KG1 (cell line): Measurements from ENCODE around the gene NCAPD3.
A peak's percentile ranks its signal among the peaks of the same experiment; 100 is the strongest.

ENCODE experiments used
- DNase-seq: peaks from one replicate; lab custom pipeline; 2025; lab: John Stamatoyannopoulos, UW

The NCAPD3 gene

GRCh38 chr11:134158023-134158422, 65.7 kb downstream of the NCAPD3 start:
- DNase-seq = no peak

GRCh38 chr11:134157451-134157850, 66.3 kb downstream of the NCAPD3 start:
- no peak for DNase-seq

GRCh38 chr11:134155946-134156865, 67.6 kb downstream of the NCAPD3 start:
- DNase-seq = no peak

- no peak for DNase-seq
Observed at GRCh38 chr11:134155456-134155855, 68.3 kb downstream of the NCAPD3 start.

GRCh38 chr11:134154441-134154840, 69.3 kb downstream of the NCAPD3 start:
- DNase-seq = no peak

GRCh38 chr11:134153147-134153905, 70.4 kb downstream of the NCAPD3 start:
- DNase-seq = no peak

GRCh38 chr11:134152696-134153095, 71.1 kb downstream of the NCAPD3 start:
- DNase-seq = no peak

- no peak for DNase-seq
Observed at GRCh38 chr11:134151083-134151747, 72.6 kb downstream of the NCAPD3 start.

GRCh38 chr11:134150195-134150903, 73.4 kb downstream of the NCAPD3 start:
- DNase-seq = no peak

GRCh38 chr11:134149371-134149770, 74.4 kb downstream of the NCAPD3 start:
- DNase-seq = no peak

- DNase-seq = no peak
Observed at GRCh38 chr11:134146598-134146997, 77.2 kb downstream of the NCAPD3 start.

- DNase-seq = no peak
Observed at GRCh38 chr11:134145715-134146114, 78.1 kb downstream of the NCAPD3 start.

GRCh38 chr11:134144744-134145143, 79.0 kb downstream of the NCAPD3 start:
- no peak for DNase-seq

GRCh38 chr11:134143801-134144200, 80.0 kb downstream of the NCAPD3 start:
- no peak for DNase-seq

- no peak for DNase-seq
Observed at GRCh38 chr11:134142536-134142935, 81.2 kb downstream of the NCAPD3 start.

GRCh38 chr11:134140961-134141490, 82.7 kb downstream of the NCAPD3 start:
- DNase-seq = no peak

- DNase-seq = peak; percentile 63
Observed at GRCh38 chr11:134139873-134140331, 83.9 kb downstream of the NCAPD3 start.

- no peak for DNase-seq
Observed at GRCh38 chr11:134139303-134139872, 84.4 kb downstream of the NCAPD3 start.

GRCh38 chr11:134138376-134138775, 85.4 kb downstream of the NCAPD3 start:
- DNase-seq = no peak

- no peak for DNase-seq
Observed at GRCh38 chr11:134134167-134134566, 89.6 kb downstream of the NCAPD3 start.

- DNase-seq = no peak
Observed at GRCh38 chr11:134132808-134133207, 91.0 kb downstream of the NCAPD3 start.
